Measurements from ENCODE around the gene PROSER2.

Gene PROSER2

DNA sequence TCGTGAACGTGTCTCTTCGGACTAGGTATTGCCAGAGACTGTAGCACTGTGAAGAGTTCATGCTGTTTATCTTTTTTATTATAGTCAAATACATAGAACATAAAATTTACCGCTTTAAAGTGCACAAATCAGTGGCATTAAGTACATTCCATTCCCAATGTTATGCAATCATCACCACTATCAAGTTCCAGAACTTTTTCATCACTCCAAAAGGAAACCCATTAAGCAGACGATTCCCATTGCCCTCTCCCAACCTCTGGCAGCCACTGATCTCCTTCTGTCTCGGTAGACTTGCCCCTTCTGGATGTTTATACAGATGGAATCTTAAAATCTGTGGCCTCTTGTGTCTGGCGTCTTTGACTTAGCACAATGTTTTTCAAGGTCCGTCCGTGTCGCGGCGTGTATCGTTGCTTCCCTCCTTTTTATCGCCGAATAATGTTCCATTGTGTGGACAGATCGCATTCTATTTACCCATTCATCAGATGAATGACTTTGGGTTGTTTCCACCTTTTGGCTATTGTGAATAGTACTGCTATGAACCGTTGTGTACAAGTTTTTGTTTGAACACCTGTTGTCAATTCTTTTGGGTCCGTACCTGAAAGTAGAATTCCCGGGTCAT lies 2.7 kb downstream of the PROSER2 start:
- Histone ChIP-seq H3K9ac (ENCODE audit: low read depth, low read length) (no peak overlapping the region), H3K4me1 (ENCODE audit: control insufficient read depth, insufficient read depth, low read length) (peaks cover 25% of the 10 kb centered on the region), H3K36me3 (ENCODE audit: insufficient read depth, low read length) (no peaks in the 10 kb centered on the region)

DNA sequence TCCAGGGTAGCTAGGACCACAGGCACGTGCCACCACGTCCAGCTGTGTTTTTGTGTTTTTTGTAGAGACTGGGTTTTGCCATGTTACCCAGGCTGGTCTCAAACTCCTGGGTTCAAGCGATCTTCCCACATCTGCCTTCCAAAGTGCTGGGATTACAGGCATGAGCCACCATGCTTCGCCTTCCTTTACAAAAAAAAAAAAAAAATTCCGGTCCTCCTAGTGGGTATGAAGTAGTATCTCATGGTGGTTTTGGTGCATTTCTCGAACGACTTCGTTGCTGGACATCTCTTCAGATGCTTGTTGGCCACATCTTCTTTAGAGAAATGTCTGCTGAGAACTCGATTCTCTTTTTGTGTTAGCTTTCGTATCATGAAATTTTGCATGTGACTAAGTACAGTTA lies 3.9 kb downstream of the PROSER2 start:
- no peaks in the 10 kb centered on the region for H3K9me3 ChIP-seq (replicated peaks; ENCODE audit: low read length)
- H3K27me3 ChIP-seq (ENCODE audit: control insufficient read depth, insufficient read depth, low read length): no peaks in the 10 kb centered on the region
- H3K4me2 ChIP-seq (ENCODE audit: low read length): no peak overlapping the region
- peaks cover 27% of the 10 kb centered on the region for H3K4me1 ChIP-seq (ENCODE audit: control insufficient read depth, insufficient read depth, low read length)
- no peaks in the 10 kb centered on the region for H3K36me3 ChIP-seq (ENCODE audit: insufficient read depth, low read length)
- no peak overlapping the region for H3K4me3 ChIP-seq (ENCODE audit: low read length)
- H3K9ac ChIP-seq (ENCODE audit: low read depth, low read length): no peak overlapping the region

More for the DNA sequence above, 2.7 kb downstream of the PROSER2 start:
- Histone ChIP-seq H3K27me3 (ENCODE audit: control insufficient read depth, insufficient read depth, low read length) (no peaks in the 10 kb centered on the region), H3K9me3 (replicated peaks; ENCODE audit: low read length) (no peaks in the 10 kb centered on the region), H3K4me3 (ENCODE audit: low read length) (no peak overlapping the region), H3K4me2 (ENCODE audit: low read length) (peak overlapping the region; percentile 55)

DNA sequence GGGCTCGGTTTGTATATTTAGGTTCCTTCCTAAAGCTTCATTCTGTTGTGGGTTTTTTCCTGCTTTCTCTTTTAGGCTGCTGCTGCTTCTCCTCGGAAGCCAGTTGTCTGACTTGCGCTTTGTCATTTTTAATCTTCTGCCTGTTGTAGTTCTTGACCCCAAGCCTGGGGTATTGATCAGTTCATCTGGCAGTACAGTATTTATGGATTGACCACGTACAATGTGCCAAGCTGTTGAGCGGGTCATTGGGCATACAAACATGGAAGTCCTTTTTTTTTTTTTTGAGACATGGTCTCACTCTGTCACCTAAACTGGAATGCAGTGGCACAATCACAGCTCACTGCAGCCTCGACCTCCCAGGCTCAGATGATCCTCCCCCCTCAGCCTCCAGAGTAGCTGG lies 4.3 kb downstream of the PROSER2 start:
- Histone ChIP-seq H3K4me1 (ENCODE audit: control insufficient read depth, insufficient read depth, low read length) (peaks cover 24% of the 10 kb centered on the region), H3K9ac (ENCODE audit: low read depth, low read length) (no peak overlapping the region)

DNA sequence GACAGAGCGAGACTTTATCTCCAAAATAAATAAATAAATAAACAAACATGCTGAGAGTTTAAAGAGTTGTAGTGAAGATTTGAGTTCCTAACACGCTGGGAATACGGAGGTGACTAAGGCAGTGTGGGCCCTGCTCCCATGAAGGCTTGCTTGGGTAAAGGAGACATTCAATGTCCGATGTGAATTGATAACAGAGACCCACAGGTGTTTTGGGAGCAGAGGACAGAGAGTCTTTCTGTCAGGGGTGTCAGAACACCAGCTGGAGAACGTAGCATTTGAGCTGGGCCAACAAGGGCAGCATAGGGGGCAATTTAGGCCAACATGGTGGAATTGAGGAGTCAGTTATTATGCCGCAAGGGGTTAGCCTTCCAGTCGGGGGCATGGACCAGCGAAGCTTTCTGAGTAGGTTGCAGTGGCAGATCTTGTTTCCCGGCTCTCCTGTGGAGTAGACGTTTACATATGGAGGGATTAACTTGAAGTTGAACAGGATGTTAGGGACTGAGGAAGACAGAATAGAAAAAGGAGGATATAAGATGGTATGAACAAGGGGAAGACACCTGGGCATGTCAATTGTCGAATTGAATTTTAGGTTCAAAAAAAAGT lies 5.6 kb downstream of the PROSER2 start:
- no peaks in the 10 kb centered on the region for H3K27me3 ChIP-seq (ENCODE audit: control insufficient read depth, insufficient read depth, low read length)
- H3K9ac ChIP-seq (ENCODE audit: low read depth, low read length): no peak overlapping the region
- H3K36me3 ChIP-seq (ENCODE audit: insufficient read depth, low read length): no peaks in the 10 kb centered on the region
- H3K4me2 ChIP-seq (ENCODE audit: low read length): no peak overlapping the region
- peaks cover 24% of the 10 kb centered on the region for H3K4me1 ChIP-seq (ENCODE audit: control insufficient read depth, insufficient read depth, low read length)
- no peaks in the 10 kb centered on the region for H3K9me3 ChIP-seq (replicated peaks; ENCODE audit: low read length)
- no peak overlapping the region for H3K4me3 ChIP-seq (ENCODE audit: low read length)

More for the DNA sequence above, 4.3 kb downstream of the PROSER2 start:
- no peaks in the 10 kb centered on the region for H3K9me3 ChIP-seq (replicated peaks; ENCODE audit: low read length)
- H3K27me3 ChIP-seq (ENCODE audit: control insufficient read depth, insufficient read depth, low read length): no peaks in the 10 kb centered on the region
- H3K36me3 ChIP-seq (ENCODE audit: insufficient read depth, low read length): no peaks in the 10 kb centered on the region
- H3K4me3 ChIP-seq (ENCODE audit: low read length): no peak overlapping the region
- H3K4me2 ChIP-seq (ENCODE audit: low read length): no peak overlapping the region

DNA sequence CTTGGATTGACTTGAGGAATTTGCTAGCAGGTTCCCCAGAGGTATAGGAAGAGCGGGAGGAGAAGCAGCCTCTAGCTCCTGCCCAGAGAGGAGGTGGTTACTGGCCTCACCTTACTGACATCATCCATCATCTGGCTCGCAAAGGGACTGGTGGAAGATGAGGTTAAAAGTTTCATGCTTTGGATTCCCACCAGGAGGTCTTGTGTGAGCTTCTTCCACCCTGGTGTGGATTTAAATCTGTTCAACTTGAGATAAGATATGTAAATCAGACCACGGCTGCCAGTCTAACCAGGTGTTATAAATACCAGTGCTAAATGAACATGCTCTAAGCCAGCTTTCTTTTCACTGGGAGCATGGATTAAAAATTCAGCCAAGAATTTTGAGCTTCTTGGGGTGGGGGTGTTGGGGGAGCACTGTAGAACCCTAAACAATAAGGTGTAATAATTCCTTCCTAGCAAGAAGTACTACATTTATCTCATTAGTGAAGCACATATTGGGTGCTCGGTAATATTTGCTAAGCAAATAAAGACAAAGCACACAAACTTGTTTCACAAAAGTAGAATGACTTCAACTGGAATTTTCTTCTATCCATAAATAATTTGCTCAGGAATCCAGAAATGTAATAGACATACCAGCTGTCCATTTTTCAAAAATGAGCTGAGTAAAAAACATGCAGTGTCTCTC lies 7.8 kb downstream of the PROSER2 start:
- Histone ChIP-seq H3K4me1 (ENCODE audit: control insufficient read depth, insufficient read depth, low read length) (peaks cover 4% of the 10 kb centered on the region), H3K4me2 (ENCODE audit: low read length) (no peak overlapping the region), H3K4me3 (ENCODE audit: low read length) (no peak overlapping the region), H3K36me3 (ENCODE audit: insufficient read depth, low read length) (no peaks in the 10 kb centered on the region), H3K9ac (ENCODE audit: low read depth, low read length) (no peak overlapping the region), H3K9me3 (replicated peaks; ENCODE audit: low read length) (no peaks in the 10 kb centered on the region), H3K27me3 (ENCODE audit: control insufficient read depth, insufficient read depth, low read length) (no peaks in the 10 kb centered on the region)

DNA sequence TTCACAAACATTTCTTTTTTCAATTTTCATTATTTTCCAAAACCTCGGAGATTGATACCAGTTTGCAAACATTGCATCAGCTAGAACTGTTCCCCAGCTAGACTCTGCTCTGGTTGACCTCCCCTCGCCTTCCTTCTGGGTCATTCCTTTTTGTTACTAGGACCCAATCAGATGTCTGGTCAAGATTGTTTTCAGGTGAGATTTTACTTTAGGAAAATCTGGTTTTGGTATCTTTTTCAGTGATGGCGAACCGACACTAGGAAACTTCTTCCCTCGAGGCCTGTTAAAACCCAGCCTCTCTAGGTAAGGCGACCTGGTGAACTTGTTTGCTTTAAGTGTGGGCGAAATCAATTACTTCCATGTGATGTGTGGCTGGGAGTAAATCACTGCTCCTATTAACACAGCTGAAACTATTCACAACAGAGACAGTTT lies 8.4 kb downstream of the PROSER2 start:
- H3K4me1 ChIP-seq (ENCODE audit: control insufficient read depth, insufficient read depth, low read length): peaks cover 3% of the 10 kb centered on the region
- H3K36me3 ChIP-seq (ENCODE audit: insufficient read depth, low read length): no peaks in the 10 kb centered on the region
- H3K9ac ChIP-seq (ENCODE audit: low read depth, low read length): no peak overlapping the region
- H3K27me3 ChIP-seq (ENCODE audit: control insufficient read depth, insufficient read depth, low read length): no peaks in the 10 kb centered on the region
- no peak overlapping the region for H3K4me3 ChIP-seq (ENCODE audit: low read length)
- no peaks in the 10 kb centered on the region for H3K9me3 ChIP-seq (replicated peaks; ENCODE audit: low read length)
- H3K4me2 ChIP-seq (ENCODE audit: low read length): no peak overlapping the region

DNA sequence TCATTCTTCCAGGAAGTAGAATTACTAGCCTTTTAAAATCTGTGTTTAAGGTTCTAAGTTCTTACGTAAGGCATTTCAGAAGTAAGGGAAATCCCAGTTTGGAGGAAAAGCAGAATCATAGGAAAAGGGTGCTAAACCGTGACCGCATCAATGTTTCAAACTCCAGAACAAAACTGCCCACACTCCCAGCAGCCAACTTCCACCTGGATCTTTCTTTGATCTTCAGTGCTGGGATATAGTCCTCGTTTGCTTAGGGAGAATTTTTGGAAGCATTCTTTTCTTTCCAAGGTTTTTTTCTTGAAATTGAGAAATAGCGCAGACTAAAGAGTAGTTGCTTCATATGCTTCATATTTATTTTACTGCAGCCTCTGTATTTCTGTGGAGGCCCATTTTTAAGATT lies 8.9 kb downstream of the PROSER2 start:
- H3K4me3 ChIP-seq (ENCODE audit: low read length): no peak overlapping the region
- H3K36me3 ChIP-seq (ENCODE audit: insufficient read depth, low read length): no peaks in the 10 kb centered on the region
- H3K9me3 ChIP-seq (replicated peaks; ENCODE audit: low read length): no peaks in the 10 kb centered on the region
- no peaks in the 10 kb centered on the region for H3K27me3 ChIP-seq (ENCODE audit: control insufficient read depth, insufficient read depth, low read length)
- no peak overlapping the region for H3K9ac ChIP-seq (ENCODE audit: low read depth, low read length)
- no peak overlapping the region for H3K4me2 ChIP-seq (ENCODE audit: low read length)
- peaks cover 3% of the 10 kb centered on the region for H3K4me1 ChIP-seq (ENCODE audit: control insufficient read depth, insufficient read depth, low read length)

DNA sequence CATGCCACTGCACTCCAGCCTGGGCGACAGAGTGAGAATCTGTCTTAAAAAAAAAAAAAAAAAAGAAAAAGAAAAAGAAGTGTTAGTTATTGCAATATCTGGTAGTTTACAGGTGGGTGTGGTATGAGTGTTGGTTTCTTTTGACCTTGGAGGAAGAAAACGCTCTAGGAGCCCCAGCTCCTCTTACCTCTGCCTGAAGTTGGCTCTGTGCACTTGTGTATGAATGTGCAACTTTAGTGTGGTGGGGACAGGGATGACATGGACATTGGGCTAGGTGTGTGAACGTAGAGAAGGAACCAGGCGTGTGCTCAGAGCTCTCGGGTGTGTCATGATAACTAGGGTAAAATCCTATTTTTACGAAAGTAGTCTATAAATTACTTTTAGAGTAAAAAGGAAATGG lies 11.9 kb downstream of the PROSER2 start:
- Histone ChIP-seq H3K4me1 (ENCODE audit: control insufficient read depth, insufficient read depth, low read length) (peaks cover 3% of the 10 kb centered on the region), H3K4me3 (ENCODE audit: low read length) (no peak overlapping the region), H3K36me3 (ENCODE audit: insufficient read depth, low read length) (no peaks in the 10 kb centered on the region), H3K9me3 (replicated peaks; ENCODE audit: low read length) (no peaks in the 10 kb centered on the region), H3K27me3 (ENCODE audit: control insufficient read depth, insufficient read depth, low read length) (no peaks in the 10 kb centered on the region), H3K4me2 (ENCODE audit: low read length) (no peak overlapping the region), H3K9ac (ENCODE audit: low read depth, low read length) (no peak overlapping the region)

DNA sequence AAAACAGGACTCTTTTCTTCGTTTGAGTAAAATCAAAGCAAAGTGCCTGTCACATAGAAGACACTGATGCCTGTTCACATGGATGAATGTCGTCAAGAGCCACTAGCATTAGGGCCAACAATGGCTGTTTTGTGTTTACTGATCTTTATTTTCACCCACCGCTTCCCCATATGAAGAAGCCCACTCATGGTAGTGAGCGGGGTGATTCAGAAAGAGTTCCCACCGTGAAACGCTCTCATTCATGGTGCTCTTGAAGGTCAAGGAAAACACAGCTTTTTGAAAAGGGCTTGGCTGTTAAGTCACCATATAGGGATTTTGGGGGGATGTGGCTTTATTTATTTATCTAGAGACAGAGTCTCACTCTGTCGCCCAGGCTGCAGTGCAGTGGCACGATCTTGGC lies 12.5 kb downstream of the PROSER2 start:
- Histone ChIP-seq H3K4me1 (ENCODE audit: control insufficient read depth, insufficient read depth, low read length) (peaks cover 3% of the 10 kb centered on the region), H3K9me3 (replicated peaks; ENCODE audit: low read length) (no peaks in the 10 kb centered on the region), H3K36me3 (ENCODE audit: insufficient read depth, low read length) (no peaks in the 10 kb centered on the region), H3K4me2 (ENCODE audit: low read length) (no peak overlapping the region), H3K4me3 (ENCODE audit: low read length) (no peak overlapping the region), H3K27me3 (ENCODE audit: control insufficient read depth, insufficient read depth, low read length) (no peaks in the 10 kb centered on the region), H3K9ac (ENCODE audit: low read depth, low read length) (no peak overlapping the region)

DNA sequence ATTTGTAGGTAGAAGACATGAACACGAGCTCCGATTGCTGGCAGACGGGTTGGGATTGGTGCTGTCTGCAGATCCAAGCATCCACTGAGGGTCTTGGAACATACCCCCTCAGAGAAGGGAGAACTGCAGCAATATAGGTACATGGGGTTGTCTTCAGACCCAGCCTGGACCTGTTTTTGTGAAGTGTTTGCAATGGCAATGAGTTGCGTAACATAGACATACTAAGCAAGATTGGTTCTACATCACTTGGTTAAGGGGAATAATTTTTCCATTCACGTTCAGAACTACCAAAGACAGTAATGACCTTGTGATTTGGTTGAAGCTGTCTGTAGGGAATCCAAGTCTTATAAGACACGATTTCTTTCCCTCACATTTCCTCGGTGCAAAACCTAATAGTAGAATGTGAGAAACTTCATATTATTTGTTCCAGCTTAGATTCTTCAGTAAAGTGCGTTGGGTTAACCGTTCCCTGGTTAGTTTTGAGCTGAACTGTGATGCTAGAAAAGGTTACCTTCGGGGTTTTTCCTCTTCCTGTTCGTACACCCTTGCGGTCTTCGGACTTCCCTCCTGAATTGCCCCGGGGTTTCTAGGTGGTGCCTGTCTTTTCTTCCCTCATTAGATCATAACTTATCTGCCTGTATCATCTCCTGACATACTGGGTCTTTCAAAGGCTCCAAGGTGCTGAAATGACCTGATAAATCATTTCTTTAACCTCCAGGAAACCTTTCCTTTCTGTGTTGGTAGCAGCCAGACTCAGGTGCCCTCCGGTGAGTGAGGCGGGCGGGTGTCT lies 14.4 kb downstream of the PROSER2 start:
- Histone ChIP-seq H3K4me2 (ENCODE audit: low read length) (no peak overlapping the region), H3K4me1 (ENCODE audit: control insufficient read depth, insufficient read depth, low read length) (no peaks in the 10 kb centered on the region), H3K27me3 (ENCODE audit: control insufficient read depth, insufficient read depth, low read length) (no peaks in the 10 kb centered on the region), H3K9me3 (replicated peaks; ENCODE audit: low read length) (no peaks in the 10 kb centered on the region), H3K36me3 (ENCODE audit: insufficient read depth, low read length) (no peaks in the 10 kb centered on the region), H3K9ac (ENCODE audit: low read depth, low read length) (no peak overlapping the region), H3K4me3 (ENCODE audit: low read length) (no peak overlapping the region)

DNA sequence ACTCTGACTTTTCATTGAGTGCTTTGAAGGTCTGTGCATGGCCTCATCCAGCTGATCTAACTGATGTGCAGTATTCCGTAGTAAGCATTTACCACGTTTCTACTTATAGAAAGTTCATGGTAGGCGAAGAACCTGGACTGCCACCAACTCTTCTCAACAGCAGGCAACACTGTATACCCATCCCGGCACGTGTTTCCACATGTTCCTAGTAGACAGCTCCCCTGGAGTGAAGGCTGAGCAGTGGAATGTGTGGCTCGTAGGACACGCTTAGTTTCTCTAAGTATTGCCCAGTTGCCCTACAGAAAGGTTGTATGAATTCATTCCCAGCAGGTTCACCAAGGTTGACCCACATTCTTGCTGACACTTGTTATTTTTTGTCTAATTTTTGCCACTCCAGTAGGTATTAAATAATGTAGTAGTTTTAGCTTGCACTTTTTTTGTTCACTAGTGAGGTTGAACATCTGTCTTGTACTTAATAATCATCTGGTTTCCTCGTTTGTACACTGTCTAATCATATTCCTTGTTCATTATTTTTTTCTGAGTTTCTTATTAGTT lies 15.2 kb downstream of the PROSER2 start:
- Histone ChIP-seq H3K9me3 (replicated peaks; ENCODE audit: low read length) (no peaks in the 10 kb centered on the region), H3K4me1 (ENCODE audit: control insufficient read depth, insufficient read depth, low read length) (no peaks in the 10 kb centered on the region), H3K36me3 (ENCODE audit: insufficient read depth, low read length) (no peaks in the 10 kb centered on the region), H3K4me2 (ENCODE audit: low read length) (no peak overlapping the region), H3K27me3 (ENCODE audit: control insufficient read depth, insufficient read depth, low read length) (no peaks in the 10 kb centered on the region), H3K4me3 (ENCODE audit: low read length) (no peak overlapping the region), H3K9ac (ENCODE audit: low read depth, low read length) (no peak overlapping the region)

All from skeletal muscle satellite cell (primary cell).